ENCODE measurements around the gene ECSIT. TPM values are rescaled to one million over a fixed set of nuclear protein-coding genes. Genes with fewer than 3 reads are reported as not detected.
"Not testable (repeated sequence)": the region's sequence is repeated elsewhere in the genome, so short reads cannot be mapped to it uniquely, and the experiment has no call there.

ECSIT gene
- total RNA-seq, 1 experiment from 2014 or later = 64.7 TPM

- Histone ChIP-seq H3K9me3 (ENCODE audit: low read depth, low read length, poor library complexity, severe bottlenecking) (no peaks in the 10 kb centered on the region), H3K36me3 (ENCODE audit: insufficient read depth, low read length, poor library complexity, severe bottlenecking) (no peaks in the 10 kb centered on the region), H3K4me1 (ENCODE audit: insufficient read depth, low read length, poor library complexity, severe bottlenecking) (no peaks in the 10 kb centered on the region), H3K27me3 (replicated peaks; ENCODE audit: insufficient read depth, low read depth, low read length, poor library complexity) (no peaks in the 10 kb centered on the region), H3K27ac (ENCODE audit: low read depth, low read length, poor library complexity, severe bottlenecking) (no peak overlapping the region), H3K4me3 (ENCODE audit: low read depth, low read length, poor library complexity, severe bottlenecking) (no peak overlapping the region)
- TF ChIP-seq CTCF (conservative IDR thresholded peaks at IDR 0.05; ENCODE audit: low read depth, low read length) (no peak), EZH2 (IDR thresholded peaks at IDR 0.05; ENCODE audit: borderline replicate concordance, low read depth, low read length, poor library complexity, severe bottlenecking) (no peak)
- no TSS peak for BruUV-seq (replicated peaks)
- DNase-seq (ENCODE audit: low spot score) = no peak
- CTCF ChIA-PET = no interaction called here
- intact Hi-C loops (cut with micrococcal nuclease; ENCODE audit: unreplicated experiment) = no loop called here
- POLR2A ChIA-PET (ENCODE audit: low non-redundant PET) = no interaction called here
Measured at GRCh38 chr19:11566164-11566563, 37.2 kb upstream of the ECSIT start.

- H3K27ac ChIP-seq (ENCODE audit: low read depth, low read length, poor library complexity, severe bottlenecking); POLR2A ChIA-PET (ENCODE audit: low non-redundant PET); CTCF ChIA-PET; DNase-seq (ENCODE audit: low spot score); H3K4me1 ChIP-seq (ENCODE audit: insufficient read depth, low read length, poor library complexity, severe bottlenecking); H3K4me3 ChIP-seq (ENCODE audit: low read depth, low read length, poor library complexity, severe bottlenecking); H3K9me3 ChIP-seq (ENCODE audit: low read depth, low read length, poor library complexity, severe bottlenecking); H3K27me3 ChIP-seq (replicated peaks; ENCODE audit: insufficient read depth, low read depth, low read length, poor library complexity); intact Hi-C loops (cut with micrococcal nuclease; ENCODE audit: unreplicated experiment); H3K36me3 ChIP-seq (ENCODE audit: insufficient read depth, low read length, poor library complexity, severe bottlenecking); BruUV-seq (replicated peaks): not testable (repeated sequence)
Measured at GRCh38 chr19:11565649-11565980, 36.7 kb upstream of the ECSIT start.

- H3K9me3 ChIP-seq (ENCODE audit: low read depth, low read length, poor library complexity, severe bottlenecking); H3K36me3 ChIP-seq (ENCODE audit: insufficient read depth, low read length, poor library complexity, severe bottlenecking); H3K4me1 ChIP-seq (ENCODE audit: insufficient read depth, low read length, poor library complexity, severe bottlenecking); H3K27ac ChIP-seq (ENCODE audit: low read depth, low read length, poor library complexity, severe bottlenecking); H3K4me3 ChIP-seq (ENCODE audit: low read depth, low read length, poor library complexity, severe bottlenecking); BruUV-seq (replicated peaks); DNase-seq (ENCODE audit: low spot score); H3K27me3 ChIP-seq (replicated peaks; ENCODE audit: insufficient read depth, low read depth, low read length, poor library complexity): not testable (repeated sequence)
- ChIA-PET POLR2A (ENCODE audit: low non-redundant PET) (interaction anchor here (0.7 kb wide), 1 partner anchor 79 kb away, joined by 9 read pairs; no protein-coding TSS in a partner anchor), CTCF (interaction anchor here (0.7 kb wide), 1 partner anchor 1631 kb away, joined by 4 read pairs; no protein-coding TSS in a partner anchor)
- intact Hi-C loops (cut with micrococcal nuclease; ENCODE audit: unreplicated experiment) = loop anchor here (5.0 kb wide), 1 partner anchor 248 kb away; the partner anchor contains the start of gene ZNF440
Measured at GRCh38 chr19:11564082-11564807, 35.3 kb upstream of the ECSIT start.

- TF ChIP-seq EZH2 (IDR thresholded peaks at IDR 0.05; ENCODE audit: borderline replicate concordance, low read depth, low read length, poor library complexity, severe bottlenecking) = no peak
- no peak for TF ChIP-seq CTCF (conservative IDR thresholded peaks at IDR 0.05; ENCODE audit: low read depth, low read length)
- intact Hi-C loops (cut with micrococcal nuclease; ENCODE audit: unreplicated experiment) = loop anchor here (5.0 kb wide), 1 partner anchor 249 kb away; the partner anchor contains the start of gene ZNF440
- no TSS peak for BruUV-seq (replicated peaks)
- no peak overlapping the region for H3K27ac ChIP-seq (ENCODE audit: low read depth, low read length, poor library complexity, severe bottlenecking)
- no peaks in the 10 kb centered on the region for H3K9me3 ChIP-seq (ENCODE audit: low read depth, low read length, poor library complexity, severe bottlenecking)
- H3K27me3 ChIP-seq (replicated peaks; ENCODE audit: insufficient read depth, low read depth, low read length, poor library complexity) = no peaks in the 10 kb centered on the region
- POLR2A ChIA-PET (ENCODE audit: low non-redundant PET) = no interaction called here
- DNase-seq (ENCODE audit: low spot score) = no peak
- H3K4me1 ChIP-seq (ENCODE audit: insufficient read depth, low read length, poor library complexity, severe bottlenecking) = peaks cover 7% of the 10 kb centered on the region
- CTCF ChIA-PET = interaction anchor here (0.7 kb wide), 1 partner anchor 1631 kb away, joined by 4 read pairs; no protein-coding TSS in a partner anchor
- H3K4me3 ChIP-seq (ENCODE audit: low read depth, low read length, poor library complexity, severe bottlenecking) = no peak overlapping the region
- H3K36me3 ChIP-seq (ENCODE audit: insufficient read depth, low read length, poor library complexity, severe bottlenecking) = no peaks in the 10 kb centered on the region
Measured at GRCh38 chr19:11563532-11563931, 34.6 kb upstream of the ECSIT start.
